Frontal cortex (tissue), 4 donors: ENCODE data around the gene CCDC120. TPM values are rescaled to one million over a fixed set of nuclear protein-coding genes. Genes with fewer than 3 reads are reported as not detected.
A peak's percentile ranks its signal among the peaks of the same experiment; 100 is the strongest.

Source experiments
- DNase-seq, 2 donors: peaks; one replicate each; pipeline ENCODE4 v3.0.0; 2012; ENCODE audit warnings: low spot score in 2 of 2
- FAIRE-seq: peaks from 2 replicates; lab custom pipeline; 2012; peaks lifted over from hg19 to GRCh38; lab: Jason Lieb, UNC
- total RNA-seq: library from RNA; depleted of rRNA; stranded (reverse); fragments of >200 nt; gene quantifications from one replicate; pipeline ENCODE4 v1.2.3, GENCODE V29; 2014
- donor health status: control.
- donor health status: control.
- donor health status: control.

The CCDC120 gene
- total RNA-seq, 1 donor from 2014 or later, result 1.6 TPM

DNA sequence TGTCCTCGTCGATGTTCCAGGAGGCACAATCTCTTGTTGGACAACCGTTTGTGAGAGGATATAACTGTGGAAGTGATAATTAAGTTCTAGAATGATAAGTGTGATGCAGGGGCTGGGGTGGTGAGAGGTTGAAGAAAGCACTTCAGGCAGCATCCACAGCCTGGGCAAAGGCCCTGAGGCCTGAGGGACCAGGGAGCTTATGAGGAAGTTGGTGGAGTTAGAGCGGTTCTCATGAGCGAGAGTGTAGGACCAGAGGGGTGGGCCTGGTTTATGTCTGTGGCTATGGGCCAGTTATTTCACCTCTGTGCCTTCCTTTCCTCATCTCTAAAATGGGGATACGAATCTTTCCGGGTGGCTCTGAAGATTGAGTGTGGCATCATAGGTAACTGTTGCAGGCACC lies 2.7 kb downstream of the CCDC120 start:
- no peak for FAIRE-seq
- no peak for DNase-seq

DNA sequence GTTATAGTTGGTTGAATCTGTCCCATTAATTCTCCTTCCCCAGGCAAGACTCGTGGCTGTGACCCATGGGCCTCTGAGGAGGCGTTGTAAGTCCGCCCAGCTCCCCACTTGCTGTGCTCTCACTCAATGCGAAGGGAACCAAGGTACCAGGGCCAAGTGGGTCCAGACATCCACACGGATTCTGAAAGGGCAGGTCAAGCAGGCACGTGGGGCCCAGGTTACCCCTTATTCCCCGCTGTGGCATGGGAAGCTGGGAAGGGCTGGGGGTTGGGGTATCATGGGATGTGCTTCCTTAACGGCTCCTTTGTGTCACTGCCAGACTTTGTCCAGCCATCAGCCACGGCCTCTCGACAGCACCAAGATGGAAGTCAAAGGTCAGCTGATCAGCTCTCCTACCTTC lies 3.1 kb downstream of the CCDC120 start:
- DNase-seq, result no peak
- no peak for FAIRE-seq

DNA sequence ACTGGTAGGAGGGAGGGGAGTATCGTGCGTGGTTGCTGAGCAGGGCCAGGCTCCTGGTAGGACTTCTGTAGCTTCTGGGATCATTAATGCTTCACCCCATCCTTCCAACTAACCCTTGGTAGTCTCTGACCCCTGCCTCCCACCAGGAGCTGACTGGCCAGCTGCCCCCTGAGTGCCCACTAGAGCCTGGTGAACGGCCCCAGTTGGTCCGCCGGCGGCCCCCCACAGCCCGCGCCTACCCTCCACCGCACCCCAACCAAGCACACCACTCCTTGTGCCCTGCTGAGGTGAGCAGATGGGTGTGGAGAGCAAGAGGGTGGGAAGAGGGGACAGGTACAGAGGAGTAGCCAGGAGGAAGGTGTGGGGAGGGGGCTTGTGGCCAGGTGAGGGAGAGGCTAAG lies 4.9 kb downstream of the CCDC120 start:
- DNase-seq, result no peak
- no peak for FAIRE-seq

DNA sequence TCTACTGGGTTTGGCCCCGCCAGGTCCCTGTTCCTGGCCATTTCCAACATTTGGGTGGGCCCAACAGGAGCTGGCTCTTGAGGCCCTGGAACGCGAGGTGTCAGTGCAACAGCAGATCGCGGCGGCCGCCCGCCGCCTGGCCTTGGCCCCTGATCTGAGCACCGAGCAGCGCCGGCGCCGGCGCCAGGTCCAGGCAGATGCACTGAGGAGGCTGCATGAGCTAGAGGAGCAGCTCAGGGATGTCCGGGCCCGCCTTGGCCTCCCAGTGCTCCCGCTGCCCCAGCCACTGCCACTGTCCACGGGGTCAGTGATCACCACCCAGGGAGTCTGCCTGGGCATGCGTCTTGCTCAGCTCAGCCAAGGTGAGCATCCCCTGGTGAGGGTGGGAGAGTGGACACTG lies 5.5 kb downstream of the CCDC120 start:
- no peak for DNase-seq
- FAIRE-seq, result no peak

DNA sequence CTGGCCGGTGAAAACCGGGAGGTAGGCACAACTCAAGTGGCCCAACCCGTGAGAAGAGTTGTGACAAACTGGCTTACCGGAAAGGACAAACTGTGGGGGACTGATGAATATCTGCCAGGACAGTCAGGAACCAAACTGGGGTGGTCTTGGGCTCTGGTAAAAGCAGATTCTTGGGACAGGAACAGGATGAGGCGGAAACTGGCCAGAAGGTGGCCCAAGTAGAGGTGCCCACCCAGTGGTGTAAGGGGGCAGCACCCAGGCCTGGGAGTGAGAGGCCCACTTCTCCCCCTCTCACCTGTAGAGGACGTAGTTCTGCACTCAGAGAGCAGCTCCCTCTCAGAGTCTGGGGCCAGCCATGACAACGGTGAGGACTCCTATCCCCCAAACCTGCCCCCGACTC lies 5.9 kb downstream of the CCDC120 start:
- FAIRE-seq, result no peak
- DNase-seq, result no peak

DNA sequence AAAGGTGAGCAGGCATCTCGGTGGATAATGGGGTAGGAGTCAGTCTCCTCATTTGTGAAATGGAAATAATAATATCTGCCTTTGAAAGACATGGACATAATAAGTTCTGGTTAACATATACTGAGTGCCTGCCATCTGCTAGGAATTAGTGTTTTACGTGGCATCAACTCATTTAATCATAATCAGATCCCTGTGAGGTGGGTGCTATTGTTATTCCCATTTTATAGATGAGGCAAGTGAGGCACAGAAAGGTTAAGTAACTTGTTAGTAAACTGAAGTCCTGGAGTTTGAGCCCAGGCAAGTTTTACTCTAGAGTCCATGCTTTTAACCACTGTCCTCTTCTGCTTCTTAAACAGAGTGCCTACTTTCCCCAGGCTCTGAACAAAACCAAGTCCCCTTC lies 7.5 kb downstream of the CCDC120 start:
- DNase-seq (no peak), FAIRE-seq (no peak)

DNA sequence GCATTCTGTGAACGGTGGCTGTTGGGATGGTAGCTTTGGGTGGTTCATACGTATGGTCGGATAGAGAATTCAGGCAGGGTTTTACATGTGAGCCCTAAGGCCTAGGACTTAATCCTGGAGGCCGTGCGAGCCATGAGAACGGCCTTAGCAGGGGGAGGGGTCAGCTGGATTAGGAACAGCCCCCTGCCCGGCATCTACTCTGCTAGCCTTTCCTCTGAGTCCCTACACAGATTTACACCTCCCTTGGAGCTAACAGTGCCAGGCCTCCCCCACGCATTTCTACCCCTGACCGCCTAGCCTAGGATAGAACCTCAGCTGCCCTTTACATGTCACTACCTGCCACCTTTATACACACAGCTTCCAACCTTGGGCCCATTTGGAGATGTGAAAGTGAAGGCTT lies 7.9 kb downstream of the CCDC120 start:
- FAIRE-seq (no peak), DNase-seq (no peak)

DNA sequence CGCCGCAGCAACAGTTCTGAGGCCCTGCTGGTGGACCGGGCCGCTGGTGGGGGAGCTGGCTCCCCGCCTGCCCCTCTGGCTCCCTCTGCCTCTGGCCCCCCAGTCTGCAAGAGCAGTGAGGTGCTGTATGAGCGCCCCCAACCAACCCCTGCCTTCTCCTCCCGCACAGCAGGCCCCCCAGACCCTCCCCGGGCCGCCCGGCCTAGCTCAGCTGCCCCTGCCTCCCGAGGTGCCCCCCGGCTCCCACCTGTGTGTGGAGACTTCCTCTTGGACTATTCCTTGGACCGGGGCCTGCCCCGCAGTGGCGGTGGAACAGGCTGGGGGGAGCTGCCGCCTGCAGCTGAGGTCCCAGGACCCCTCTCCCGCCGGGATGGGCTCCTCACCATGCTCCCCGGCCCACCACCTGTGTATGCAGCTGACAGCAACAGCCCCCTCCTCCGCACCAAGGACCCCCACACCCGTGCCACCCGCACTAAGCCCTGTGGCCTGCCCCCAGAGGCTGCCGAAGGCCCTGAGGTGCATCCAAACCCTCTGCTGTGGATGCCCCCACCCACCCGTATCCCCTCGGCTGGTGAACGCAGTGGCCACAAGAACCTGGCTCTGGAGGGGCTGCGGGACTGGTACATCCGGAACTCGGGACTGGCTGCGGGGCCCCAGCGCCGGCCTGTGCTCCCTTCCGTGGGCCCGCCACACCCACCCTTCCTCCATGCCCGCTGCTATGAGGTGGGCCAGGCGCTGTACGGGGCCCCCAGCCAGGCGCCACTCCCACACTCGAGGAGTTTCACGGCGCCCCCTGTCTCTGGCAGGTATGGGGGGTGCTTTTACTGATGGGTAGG lies 8.7 kb downstream of the CCDC120 start:
- FAIRE-seq, result no peak

DNA sequence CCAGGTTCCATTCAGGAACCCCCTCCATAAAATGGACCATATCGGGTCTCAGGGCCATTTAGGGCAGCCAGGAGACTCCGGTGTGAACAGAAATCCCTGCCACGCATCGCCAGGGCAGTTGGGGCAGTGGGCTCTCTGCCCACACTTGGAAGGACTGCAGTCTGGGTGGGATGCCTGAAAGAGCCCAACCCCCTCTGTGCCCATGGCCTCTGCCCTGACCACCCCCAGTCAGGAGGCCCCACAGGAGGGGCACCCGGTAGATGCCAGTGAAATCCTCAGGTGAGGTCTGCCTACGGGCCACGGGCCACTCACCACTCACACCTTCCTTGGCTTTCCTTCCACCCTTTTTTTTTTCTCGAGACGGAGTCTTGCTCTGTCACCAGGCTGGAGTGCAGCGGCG lies 10.2 kb downstream of the CCDC120 start:
- FAIRE-seq (no peak), DNase-seq (no peak)

More for the DNA sequence above, 8.7 kb downstream of the CCDC120 start:
- no peak for DNase-seq

DNA sequence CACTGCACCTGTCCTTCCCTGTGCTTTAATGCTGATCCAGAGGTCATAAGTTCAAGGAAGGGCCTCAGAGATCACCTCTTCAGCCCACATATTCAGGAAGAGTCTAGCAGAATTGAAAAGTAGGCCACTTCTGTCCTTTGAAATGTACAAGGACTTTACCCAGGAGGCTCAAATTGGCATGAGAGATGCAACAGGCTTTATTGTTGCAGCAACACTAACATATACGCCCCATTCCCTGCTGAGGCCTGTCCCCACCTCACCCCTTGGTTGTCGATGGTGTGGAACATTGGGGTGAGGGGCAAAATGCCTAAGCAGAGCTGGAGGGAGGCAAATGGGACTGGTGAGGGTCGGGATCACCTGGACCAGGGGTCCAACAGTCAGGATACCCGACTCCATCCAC lies 12.2 kb downstream of the CCDC120 start:
- DNase-seq, result no peak

DNA sequence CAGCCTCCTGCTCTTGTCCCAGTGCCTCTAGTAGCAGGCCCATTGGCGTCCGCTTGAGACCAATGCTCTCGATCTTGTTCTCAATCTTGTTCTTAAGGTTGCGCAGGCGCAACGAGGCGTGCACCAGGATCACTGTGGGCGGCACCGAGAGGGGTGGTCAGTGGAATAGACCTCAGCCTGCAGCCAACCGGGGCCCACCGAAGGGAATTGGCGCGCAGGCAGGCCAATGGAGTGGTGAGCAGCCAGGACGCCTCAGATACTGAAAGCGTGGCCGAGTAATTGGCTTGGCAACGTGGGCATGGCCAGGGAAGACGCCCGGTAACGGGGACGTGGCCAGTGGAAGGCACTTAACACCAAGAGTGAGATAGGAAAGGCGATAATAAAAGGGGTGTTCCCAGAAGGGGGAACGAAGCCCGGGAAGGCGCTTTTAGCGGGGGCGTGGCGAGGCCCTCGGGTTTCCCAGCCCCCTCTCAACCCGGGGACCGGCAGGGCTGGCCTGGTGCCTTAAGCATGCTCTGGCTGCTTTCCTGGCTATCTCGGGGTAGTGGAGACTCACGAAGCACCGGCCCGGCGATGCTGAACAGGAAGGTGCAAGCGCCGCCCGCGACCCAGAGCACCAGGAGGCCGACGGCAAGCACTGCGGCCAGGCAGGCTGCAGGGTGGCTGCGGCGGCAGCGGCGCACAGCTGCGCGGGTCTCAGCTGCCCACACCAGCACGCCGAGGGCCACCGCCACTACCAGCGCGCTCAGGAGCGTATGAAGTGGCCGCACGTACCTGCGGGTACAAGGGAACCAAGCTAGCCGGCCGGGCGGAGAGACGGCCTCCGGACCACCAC lies 13.3 kb downstream of the CCDC120 start:
- DNase-seq, result peak; percentile 63 to 78

More for the DNA sequence above, 12.2 kb downstream of the CCDC120 start:
- no peak for FAIRE-seq

DNA sequence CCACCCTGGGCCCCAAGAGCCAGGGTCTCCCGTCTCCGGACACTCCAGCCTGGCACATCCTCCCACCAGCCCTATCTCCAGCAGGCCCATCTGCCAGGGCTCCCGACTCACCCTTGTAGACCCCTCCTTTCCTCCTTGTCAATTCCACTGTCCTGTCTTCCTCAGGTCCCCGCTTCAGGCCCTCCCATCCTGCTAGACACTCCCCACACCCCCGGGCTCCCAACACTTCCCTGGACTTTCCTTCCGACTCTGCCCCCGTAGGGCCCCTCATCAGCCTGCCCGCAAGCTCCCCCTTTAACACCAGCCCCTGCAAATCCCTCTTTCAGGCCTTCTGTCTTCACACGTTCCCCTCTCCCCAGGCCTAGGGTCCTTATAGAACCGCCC lies 13.9 kb downstream of the CCDC120 start:
- FAIRE-seq (no peak), DNase-seq (no peak)

More for the DNA sequence above, 13.3 kb downstream of the CCDC120 start:
- FAIRE-seq, result no peak

DNA sequence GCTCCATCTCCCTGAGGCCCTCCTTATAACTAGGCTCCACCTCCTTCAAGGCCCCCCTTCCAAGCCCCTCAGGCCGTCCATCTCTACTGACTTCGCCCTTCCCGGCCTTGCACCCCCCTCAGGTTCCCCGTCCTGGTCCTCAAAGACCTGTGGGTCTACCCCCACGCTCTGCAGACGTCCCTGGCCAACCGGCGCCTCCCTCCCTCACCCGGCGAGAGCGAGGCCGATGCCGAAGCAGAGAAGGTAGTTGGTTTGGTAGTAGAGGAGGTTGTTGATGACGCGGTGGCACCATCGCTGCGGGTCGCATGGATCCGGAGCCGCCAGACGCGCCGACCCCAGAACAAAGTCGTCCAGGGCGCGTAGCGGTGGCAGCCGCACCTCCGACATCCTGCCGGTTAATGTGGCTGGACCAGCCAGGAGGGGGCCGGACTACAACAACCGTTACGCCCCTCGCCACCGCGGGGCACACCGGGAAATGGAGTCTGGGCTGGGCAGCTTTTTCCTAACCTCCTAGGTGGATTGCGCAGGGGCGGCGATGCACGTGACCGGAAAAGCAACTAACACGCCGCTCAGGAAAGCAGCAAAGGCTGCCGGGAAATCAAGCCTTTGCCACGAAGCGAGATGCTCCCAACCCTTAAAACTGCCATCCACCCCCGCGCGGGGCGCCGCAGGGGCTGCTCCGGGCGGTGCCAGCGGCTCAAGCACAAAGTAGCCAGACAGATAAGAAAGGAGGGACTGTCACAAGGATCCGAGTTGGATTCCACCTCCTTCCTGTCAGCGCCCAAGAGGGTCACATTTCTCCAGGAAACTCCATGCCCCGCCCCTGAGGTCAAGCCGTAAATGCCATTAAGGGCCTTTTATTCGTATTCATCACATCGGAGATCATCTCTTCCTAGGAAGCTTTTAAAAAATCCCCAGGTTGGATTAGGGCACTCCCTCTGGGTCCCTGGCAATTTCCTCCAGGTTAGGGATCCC lies 15.1 kb downstream of the CCDC120 start, which contains the start of gene PRAF2:
Gene PRAF2 (minus strand): TSS at position 402 of the 975 bp plus-strand sequence. CDS start 15 bp downstream, at position 387.
- DNase-seq (peak; percentile 91 to 94), FAIRE-seq (no peak)

DNA sequence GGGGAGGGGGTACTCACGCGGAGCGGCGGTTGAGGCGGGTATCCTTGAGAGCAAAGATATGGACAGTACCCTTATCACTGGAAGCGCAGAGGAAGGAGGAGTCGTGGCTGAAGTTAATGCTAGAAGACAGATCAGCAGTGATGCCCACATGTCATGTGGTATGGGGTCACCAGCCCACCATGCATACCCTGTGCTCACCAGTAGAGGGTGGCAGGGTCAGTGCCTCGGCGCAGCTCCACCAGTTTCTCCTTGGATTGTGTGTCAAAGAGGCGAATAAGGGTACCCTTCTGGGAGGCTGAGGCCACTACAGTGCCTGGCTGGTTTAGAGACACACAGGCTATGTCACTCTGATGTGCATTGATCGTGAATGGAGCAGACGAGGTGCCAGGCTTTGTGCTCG lies 16.5 kb downstream of the CCDC120 start:
- FAIRE-seq (no peak), DNase-seq (no peak)

DNA sequence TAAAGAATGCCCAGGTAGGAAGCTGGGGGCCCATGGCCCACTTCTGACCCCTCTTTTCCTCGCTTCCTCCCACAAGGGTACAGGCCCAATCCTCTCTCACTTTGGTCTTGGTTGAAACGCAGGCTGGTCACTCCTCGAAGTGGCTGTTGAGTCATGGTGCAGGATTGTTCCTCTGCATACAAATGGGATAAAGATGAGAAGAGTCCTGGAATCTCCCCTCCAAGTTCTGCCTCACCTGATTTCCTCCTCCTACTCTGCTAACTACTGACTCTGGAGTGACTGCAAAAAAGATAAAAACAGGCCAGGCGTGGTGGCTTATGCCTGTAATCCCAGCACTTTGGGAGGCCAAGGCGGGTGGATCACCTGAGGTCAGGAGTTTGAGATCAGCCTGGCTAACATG lies 19.1 kb downstream of the CCDC120 start:
- FAIRE-seq (no peak), DNase-seq (no peak)

DNA sequence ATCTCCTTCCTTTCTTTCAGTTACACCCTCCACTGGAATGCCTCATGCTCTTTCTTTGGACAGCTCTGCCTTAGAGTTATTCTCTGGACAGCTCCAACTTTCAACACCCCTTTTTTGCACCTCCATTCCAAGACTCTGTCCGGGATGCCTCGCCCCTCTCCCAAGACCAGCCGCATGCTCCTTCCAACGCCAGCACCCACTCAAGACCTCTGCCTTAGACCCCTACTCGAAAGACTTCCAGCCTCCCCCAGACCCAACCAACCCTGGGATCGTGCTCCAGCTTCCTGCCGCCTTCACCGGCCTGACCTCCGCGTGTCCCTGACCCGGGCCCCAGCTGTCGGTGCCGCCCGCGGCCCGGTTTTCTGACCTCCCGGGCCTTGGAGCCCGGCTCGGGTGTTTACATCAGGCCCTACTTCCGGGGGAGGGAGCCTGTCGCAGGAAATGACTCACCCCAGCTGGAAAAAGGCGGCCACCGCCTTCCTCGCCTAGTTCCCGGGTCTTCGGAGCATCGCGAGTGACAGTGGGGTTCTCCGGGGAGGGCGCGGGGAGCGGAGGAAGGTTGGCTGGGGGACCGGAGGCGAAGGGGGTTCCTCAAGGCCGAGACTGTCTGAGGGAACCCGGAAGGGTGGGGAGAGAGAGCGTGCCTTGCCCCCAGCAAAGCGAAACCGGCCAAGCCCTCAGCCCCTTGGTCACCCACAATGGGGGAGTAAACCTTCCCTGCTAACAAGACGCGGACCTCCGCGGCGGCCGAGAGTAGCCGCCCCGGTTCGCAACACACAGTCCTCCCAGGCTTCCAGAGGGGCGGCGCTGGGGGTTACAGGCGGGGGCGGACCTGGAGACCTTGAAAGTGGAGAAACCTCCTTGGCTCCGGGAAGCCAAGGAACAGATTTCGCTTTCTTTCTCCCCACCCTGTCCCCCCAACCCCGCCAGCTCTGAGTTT lies 21.0 kb downstream of the CCDC120 start, which contains the start of gene WDR45:
Gene WDR45 (minus strand): TSS at position 399 of the 940 bp plus-strand sequence. CDS start 1,792 bp downstream, outside the sequence.
- FAIRE-seq (no peak), DNase-seq (peak; percentile 69 to 81)

DNA sequence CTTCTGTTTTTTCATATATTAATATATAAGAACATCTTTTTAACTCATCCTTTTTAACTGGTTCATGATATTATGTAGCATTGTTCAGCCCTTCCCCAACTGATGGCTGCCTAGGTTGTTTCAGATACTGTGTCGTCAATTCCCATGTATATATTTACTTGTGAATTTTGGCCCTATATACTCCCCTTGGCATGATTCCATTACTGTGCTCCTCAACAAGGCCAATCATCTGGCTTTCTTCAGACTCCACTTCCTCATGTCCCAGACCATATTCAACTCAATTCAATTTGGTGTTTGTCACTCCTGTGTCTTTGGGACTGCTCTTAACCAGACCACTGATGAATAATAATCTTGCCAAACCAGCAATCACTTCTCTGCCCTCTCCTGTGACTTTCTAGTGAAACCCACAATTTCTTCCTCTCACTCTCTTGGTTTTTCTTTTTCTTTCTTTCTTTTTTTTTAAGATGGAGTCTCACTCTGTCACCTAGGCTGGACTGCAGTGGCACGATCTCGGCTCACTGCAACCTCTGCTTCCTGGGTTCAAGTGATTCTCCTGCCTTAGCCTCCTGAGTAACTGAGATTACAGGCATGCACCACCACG lies 23.6 kb downstream of the CCDC120 start:
- FAIRE-seq (no peak), DNase-seq (no peak)

DNA sequence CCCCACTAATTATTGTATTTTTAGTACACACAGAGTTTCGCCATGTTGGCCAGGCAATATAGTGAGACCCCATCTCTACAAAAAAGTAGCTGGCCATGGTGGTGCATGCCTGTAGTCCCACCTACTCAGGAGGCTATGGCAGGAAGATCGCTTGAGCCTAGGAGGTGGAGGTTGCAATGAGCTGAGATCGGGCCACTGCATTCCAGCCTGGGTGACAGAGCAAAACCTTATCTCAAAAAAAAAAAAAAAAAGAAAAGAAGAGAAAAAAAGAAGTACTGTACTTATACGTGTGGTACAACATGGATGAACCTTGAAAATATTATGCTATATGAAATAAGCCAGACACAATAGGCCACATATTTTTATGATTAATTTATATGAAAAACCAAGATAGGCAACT lies 30.8 kb downstream of the CCDC120 start:
- no peak for DNase-seq
- FAIRE-seq, result no peak
